Mesenchymal stem cell (in vitro differentiated cells and primary cell): ENCODE data around the gene AKAP10. TPM values are rescaled to one million over a fixed set of nuclear protein-coding genes. Genes with fewer than 3 reads are reported as not detected.

Experiments used
- DNase-seq: peaks from one replicate; pipeline ENCODE4 v3.0.0-alpha.2; 2013
- H2AFZ ChIP-seq: one replicate; pipeline ENCODE4 v1.6.1; 2013; ENCODE audit warnings: low read depth, mild to moderate bottlenecking, control low read depth, inconsistent platforms, low read length, moderate library complexity
- H2AK5ac ChIP-seq: 2 replicates; pipeline ENCODE4 v1.6.1; 2013; ENCODE audit warnings: low read length, moderate library complexity, mild to moderate bottlenecking, inconsistent platforms; ENCODE audit not compliant: severe bottlenecking
- H2BK120ac ChIP-seq: one replicate; pipeline ENCODE4 v1.6.1; 2013; ENCODE audit warnings: low read depth, mild to moderate bottlenecking, inconsistent platforms, low read length, moderate library complexity
- H2BK12ac ChIP-seq, 2 experiments: one replicate each; pipeline ENCODE4 v1.6.1; 2013; ENCODE audit warnings: inconsistent platforms in 2 of 2, low read length in 2 of 2, mild to moderate bottlenecking in 2 of 2, moderate library complexity in 2 of 2, control low read depth in 1 of 2
- H2BK15ac ChIP-seq: one replicate; pipeline ENCODE4 v1.6.1; 2013; ENCODE audit warnings: mild to moderate bottlenecking, low read depth, inconsistent platforms; ENCODE audit not compliant: poor library complexity, severe bottlenecking
- H2BK5ac ChIP-seq: 2 replicates; pipeline ENCODE4 v1.6.1; 2013; ENCODE audit warnings: low read depth, mild to moderate bottlenecking, low read length, control low read depth, inconsistent platforms; ENCODE audit not compliant: poor library complexity, severe bottlenecking
- H3K14ac ChIP-seq, 2 experiments: one replicate each; pipeline ENCODE4 v1.6.1; 2013; ENCODE audit warnings: inconsistent platforms in 2 of 2, low read length in 2 of 2, control low read depth in 1 of 2, mild to moderate bottlenecking in 1 of 2, moderate library complexity in 1 of 2
- H3K18ac ChIP-seq, 2 experiments: one replicate each; pipeline ENCODE4 v1.6.1; 2013; ENCODE audit warnings: inconsistent platforms in 2 of 2, low read length in 2 of 2, control low read depth in 1 of 2, low read depth in 1 of 2, mild to moderate bottlenecking in 1 of 2
- H3K23ac ChIP-seq, 2 experiments: one replicate each; pipeline ENCODE4 v1.6.1; 2013; ENCODE audit warnings: inconsistent platforms in 2 of 2, low read length in 2 of 2, mild to moderate bottlenecking in 2 of 2, moderate library complexity in 2 of 2, control low read depth in 1 of 2
- H3K27ac ChIP-seq: 2 replicates; pipeline ENCODE4 v1.5.1; 2013; ENCODE audit warnings: mild to moderate bottlenecking, moderate library complexity, low read length, control low read depth, inconsistent platforms; ENCODE audit not compliant: poor library complexity, severe bottlenecking
- H3K27me3 ChIP-seq, 2 experiments: 2 replicates each; pipeline versions ENCODE4 v1.6.1 to v1.7.0; 2013; ENCODE audit warnings: low read length in 2 of 2, mild to moderate bottlenecking in 2 of 2, moderate library complexity in 2 of 2, control low read depth in 1 of 2, inconsistent platforms in 1 of 2; ENCODE audit not compliant: control insufficient read depth in 1 of 2, insufficient read depth in 1 of 2
- H3K36me3 ChIP-seq, 2 experiments: 2 replicates each; pipeline versions ENCODE4 v1.6.1 to v1.7.0; 2013; ENCODE audit warnings: low read length in 2 of 2, control low read depth in 1 of 2, inconsistent platforms in 1 of 2, low read depth in 1 of 2, mild to moderate bottlenecking in 1 of 2; ENCODE audit not compliant: insufficient read depth in 2 of 2, control insufficient read depth in 1 of 2
- H3K4ac ChIP-seq, 2 experiments: one replicate each; pipeline ENCODE4 v1.6.1; 2013; ENCODE audit warnings: inconsistent platforms in 2 of 2, low read length in 2 of 2, mild to moderate bottlenecking in 2 of 2, moderate library complexity in 2 of 2, control low read depth in 1 of 2, low read depth in 1 of 2
- H3K4me1 ChIP-seq: 2 replicates; pipeline ENCODE4 v1.6.1; 2013; ENCODE audit warnings: low read depth, low read length, control low read depth; ENCODE audit not compliant: control insufficient read depth, insufficient read depth
- H3K4me2 ChIP-seq: 2 replicates; pipeline ENCODE4 v1.6.1; 2013; ENCODE audit warnings: low read length, mild to moderate bottlenecking, inconsistent platforms; ENCODE audit not compliant: poor library complexity, severe bottlenecking
- H3K4me3 ChIP-seq, 2 experiments: 2 replicates each; pipeline versions ENCODE4 v1.5.1 to v1.7.0; 2013; ENCODE audit warnings: low read length in 2 of 2, mild to moderate bottlenecking in 2 of 2, control low read depth in 1 of 2, low read depth in 1 of 2; ENCODE audit not compliant: insufficient read depth in 1 of 2
- H3K79me1 ChIP-seq: replicated peaks from 2 replicates; pipeline ENCODE4 v1.6.1; 2013; ENCODE audit warnings: mild to moderate bottlenecking, control low read depth, low read length, inconsistent platforms; ENCODE audit not compliant: poor library complexity, severe bottlenecking
- H3K9ac ChIP-seq: 2 replicates; pipeline ENCODE4 v1.7.0; 2013; ENCODE audit warnings: mild to moderate bottlenecking, low read length, moderate library complexity
- H3K9me3 ChIP-seq: 2 replicates; pipeline ENCODE4 v1.7.0; 2013; ENCODE audit warnings: mild to moderate bottlenecking, low read length; ENCODE audit not compliant: control insufficient read depth
- H4K8ac ChIP-seq: one replicate; pipeline ENCODE4 v1.6.1; 2013; ENCODE audit warnings: inconsistent platforms, mild to moderate bottlenecking, low read length, moderate library complexity
- H4K91ac ChIP-seq: one replicate; pipeline ENCODE4 v1.6.1; 2013; ENCODE audit warnings: mild to moderate bottlenecking, low read length, inconsistent platforms
- WGBS: methylation state at CpG from one replicate; pipeline ENCODE4 v1.1.7; 2013; ENCODE audit warnings: mixed read lengths; 5-methylcytosine and 5-hydroxymethylcytosine counted together
- polyA plus RNA-seq, 2 experiments: library from polyadenylated mRNA; stranded (reverse); fragments of 200-250 nt; gene quantifications; one replicate each; pipeline ENCODE4 v1.2.3, GENCODE V29; 2013

The AKAP10 gene, protein sequence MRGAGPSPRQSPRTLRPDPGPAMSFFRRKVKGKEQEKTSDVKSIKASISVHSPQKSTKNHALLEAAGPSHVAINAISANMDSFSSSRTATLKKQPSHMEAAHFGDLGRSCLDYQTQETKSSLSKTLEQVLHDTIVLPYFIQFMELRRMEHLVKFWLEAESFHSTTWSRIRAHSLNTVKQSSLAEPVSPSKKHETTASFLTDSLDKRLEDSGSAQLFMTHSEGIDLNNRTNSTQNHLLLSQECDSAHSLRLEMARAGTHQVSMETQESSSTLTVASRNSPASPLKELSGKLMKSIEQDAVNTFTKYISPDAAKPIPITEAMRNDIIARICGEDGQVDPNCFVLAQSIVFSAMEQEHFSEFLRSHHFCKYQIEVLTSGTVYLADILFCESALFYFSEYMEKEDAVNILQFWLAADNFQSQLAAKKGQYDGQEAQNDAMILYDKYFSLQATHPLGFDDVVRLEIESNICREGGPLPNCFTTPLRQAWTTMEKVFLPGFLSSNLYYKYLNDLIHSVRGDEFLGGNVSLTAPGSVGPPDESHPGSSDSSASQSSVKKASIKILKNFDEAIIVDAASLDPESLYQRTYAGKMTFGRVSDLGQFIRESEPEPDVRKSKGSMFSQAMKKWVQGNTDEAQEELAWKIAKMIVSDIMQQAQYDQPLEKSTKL
- polyA plus RNA-seq (2013, experiment 1 of 2), result 11.9 TPM
- polyA plus RNA-seq (2013, experiment 2 of 2), result 12.0 TPM

DNA sequence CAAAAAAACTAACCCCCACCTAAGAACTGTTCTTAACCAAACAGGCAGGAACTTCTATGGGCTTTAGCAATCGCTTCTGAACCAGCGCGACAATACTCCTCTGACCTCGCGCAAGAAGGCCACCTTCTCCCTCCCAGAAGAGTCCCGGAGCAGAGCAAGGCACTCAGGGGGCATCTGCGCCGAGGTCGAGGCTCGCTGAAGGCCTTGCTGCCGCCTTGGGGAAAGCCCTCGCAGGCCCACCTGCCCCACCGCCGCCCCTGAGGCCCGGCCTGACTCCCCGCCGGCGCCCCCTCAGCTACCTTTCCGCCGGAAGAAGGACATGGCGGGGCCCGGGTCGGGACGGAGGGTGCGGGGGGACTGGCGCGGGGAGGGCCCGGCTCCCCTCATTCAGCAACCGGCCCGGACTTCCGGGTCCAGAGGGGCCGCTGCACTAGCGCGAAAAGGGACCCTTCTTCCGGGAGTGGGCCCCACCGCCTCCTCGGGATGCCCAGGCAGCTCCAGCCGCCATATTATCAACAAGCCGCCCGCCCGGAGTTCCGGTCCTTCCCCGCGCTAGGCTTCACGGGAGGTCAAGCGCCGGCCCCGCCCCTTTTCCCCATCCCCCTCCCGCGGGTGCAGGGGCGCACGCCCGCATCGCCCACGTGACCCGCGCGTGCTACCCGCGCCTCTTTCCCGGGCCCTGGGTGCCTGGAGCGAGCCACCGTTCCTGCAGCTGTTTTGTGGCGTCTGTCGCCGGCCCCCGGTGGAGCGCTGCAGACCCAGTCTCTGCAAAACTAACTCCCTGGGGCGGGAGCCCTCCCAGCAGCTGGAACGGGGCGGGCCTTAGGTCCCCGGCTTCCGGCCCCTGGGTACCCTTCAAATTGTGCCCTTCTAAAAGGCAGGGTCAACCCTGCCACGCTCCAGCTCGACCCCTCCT lies at the start of gene AKAP10:
Gene AKAP10, minus strand, starts transcription at position 536 of the 916 bp plus-strand sequence. Its CDS starts 149 bp downstream, at position 387.
- Histone ChIP-seq H3K23ac (peak within 1 kb of the TSS in 1 of 2 experiments; percentile 94), H2BK12ac (peak within 1 kb of the TSS; percentile 29 to 33), H3K27me3 (no peaks in the 10 kb centered on the region), H3K4me2 (peak within 1 kb of the TSS; percentile 91), H3K14ac (peak within 1 kb of the TSS; percentile 83 to 96), H3K4me1 (peaks cover 11% of the 10 kb centered on the region), H2AK5ac (peak within 1 kb of the TSS; percentile 87), H4K91ac (peak within 1 kb of the TSS; percentile 96), H3K18ac (peak within 1 kb of the TSS; percentile 97 to 99), H3K27ac (peak within 1 kb of the TSS; percentile 74), H3K4me3 (peak within 1 kb of the TSS; percentile 68 to 84), H2AFZ (peak within 1 kb of the TSS; percentile 98), H2BK5ac (peak within 1 kb of the TSS; percentile 48), H3K9ac (peak within 1 kb of the TSS; percentile 92), H2BK120ac (peak within 1 kb of the TSS; percentile 89), H3K9me3 (no peaks in the 10 kb centered on the region), H3K36me3 (peaks cover 3 to 12% of the 10 kb centered on the region in 2 experiments), H3K4ac (peak within 1 kb of the TSS; percentile 95 to 96), H3K79me1 (peaks cover 4% of the 10 kb centered on the region), H2BK15ac (peak within 1 kb of the TSS; percentile 89), H4K8ac (peak within 1 kb of the TSS; percentile 100)
- under 1% methylated on average over 74 of the region's 75 CpGs for WGBS
- DNase-seq, result peak; percentile 86

DNA sequence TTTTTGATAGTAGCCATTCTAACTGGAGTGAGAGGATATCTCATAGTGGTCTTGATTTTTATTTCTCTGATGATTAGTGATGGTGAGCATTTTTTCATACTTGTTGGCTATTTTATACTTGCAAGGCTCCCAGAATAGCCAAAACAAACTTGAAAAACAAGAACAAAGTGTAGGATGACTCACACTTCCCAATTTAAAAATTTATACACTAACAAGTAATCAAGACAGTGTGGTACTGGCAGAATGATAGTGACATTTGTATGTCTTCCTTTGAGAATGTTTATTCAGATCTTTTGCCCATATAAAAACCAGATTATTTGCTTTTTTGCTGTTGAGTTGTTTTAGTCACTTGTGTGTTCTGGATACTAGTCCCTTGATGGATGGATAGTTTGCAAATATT lies 49.3 kb upstream of the AKAP10 start:
- H2BK120ac ChIP-seq, result no peak overlapping the region
- H4K91ac ChIP-seq, result no peak overlapping the region
- no peak for DNase-seq
- H3K36me3 ChIP-seq, result no peaks in the 10 kb centered on the region
- H2AK5ac ChIP-seq, result no peak overlapping the region
- H3K9me3 ChIP-seq, result no peaks in the 10 kb centered on the region
- H3K4me2 ChIP-seq, result no peak overlapping the region
- H3K4me3 ChIP-seq, result no peak overlapping the region
- H3K18ac ChIP-seq, result no peak overlapping the region
- no peak overlapping the region for H3K4ac ChIP-seq
- no peak overlapping the region for H3K27ac ChIP-seq
- H2BK12ac ChIP-seq, result no peak overlapping the region
- no peak overlapping the region for H2BK15ac ChIP-seq
- no peak overlapping the region for H3K14ac ChIP-seq
- no peaks in the 10 kb centered on the region for H3K79me1 ChIP-seq
- H2AFZ ChIP-seq, result no peak overlapping the region
- no peaks in the 10 kb centered on the region for H3K4me1 ChIP-seq
- no peak overlapping the region for H2BK5ac ChIP-seq
- H4K8ac ChIP-seq, result no peak overlapping the region
- H3K27me3 ChIP-seq, result peaks cover 0 to 12% of the 10 kb centered on the region in 2 experiments
- no peak overlapping the region for H3K9ac ChIP-seq
- H3K23ac ChIP-seq, result no peak overlapping the region

DNA sequence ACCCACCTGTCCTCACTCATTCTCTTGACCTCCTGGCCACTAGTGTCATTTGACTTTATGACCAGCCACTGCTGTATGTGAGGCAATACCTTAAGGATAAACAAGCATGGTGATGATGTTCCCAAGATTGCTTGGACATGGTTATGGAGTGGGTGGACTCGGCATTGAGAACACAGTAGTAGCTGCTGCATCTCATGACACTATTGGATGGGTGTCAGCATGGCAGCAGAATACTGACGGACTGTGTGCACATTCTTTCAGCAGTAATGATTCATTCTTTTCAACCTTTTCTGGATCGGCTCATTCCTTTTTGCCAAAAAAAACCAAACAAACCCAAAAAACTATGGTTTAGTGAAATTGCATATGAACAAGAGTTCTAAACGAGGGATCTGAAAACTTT lies 45.1 kb upstream of the AKAP10 start:
- Histone ChIP-seq H3K14ac (no peak overlapping the region), H3K9ac (no peak overlapping the region)

More for the DNA sequence above, 45.1 kb upstream of the AKAP10 start:
- Histone ChIP-seq H4K91ac (no peak overlapping the region), H3K4me3 (no peak overlapping the region), H3K27ac (no peak overlapping the region), H3K27me3 (peaks cover 0 to 17% of the 10 kb centered on the region in 2 experiments), H2BK120ac (no peak overlapping the region), H3K4me2 (no peak overlapping the region), H2BK12ac (no peak overlapping the region), H3K36me3 (no peaks in the 10 kb centered on the region), H2BK15ac (no peak overlapping the region), H3K4me1 (no peaks in the 10 kb centered on the region), H3K23ac (no peak overlapping the region), H3K9me3 (no peaks in the 10 kb centered on the region), H4K8ac (no peak overlapping the region), H3K18ac (no peak overlapping the region), H3K79me1 (no peaks in the 10 kb centered on the region), H3K4ac (no peak overlapping the region), H2AFZ (no peak overlapping the region), H2AK5ac (no peak overlapping the region), H2BK5ac (no peak overlapping the region)
- 60% methylated on average over 3 of the region's 4 CpGs for WGBS
- no peak for DNase-seq
